ENCODE results near the gene AZU1. TPM values are rescaled to one million over a fixed set of nuclear protein-coding genes. Genes with fewer than 3 reads are reported as not detected.

AZU1 gene
- polyA plus RNA-seq, 3 donors = 2.7 to 5.7 (median 4.3) TPM

GRCh38 chr19:850221-850978 is 22.8 kb downstream of the AZU1 start:
- Histone ChIP-seq H3K9me3 (replicated peaks in 1 of 2; ENCODE audit: control insufficient read depth in 1 of 2, insufficient read depth in 1 of 2, low read length in 2 of 2) (no peaks in the 10 kb centered on the region), H3K27me3 (ENCODE audit: control insufficient read depth in 2 of 2, insufficient read depth in 2 of 2, low read length in 2 of 2) (peaks cover 0 to 22% of the 10 kb centered on the region in 2 donors), H3K9ac (ENCODE audit: insufficient read depth, low read length, poor library complexity, severe bottlenecking) (peak overlapping the region; percentile 27), H3K4me2 (replicated peaks; ENCODE audit: extremely low read depth, low read length, poor library complexity, severe bottlenecking) (peak overlapping the region; percentile 63), H3K36me3 (replicated peaks in 1 of 2; ENCODE audit: control insufficient read depth in 1 of 2, insufficient read depth in 2 of 2, low read length in 2 of 2) (no peaks in the 10 kb centered on the region), H4K20me1 (ENCODE audit: insufficient read depth, low read length) (no peaks in the 10 kb centered on the region), H3K27ac (ENCODE audit: low read depth in 1 of 2, low read length in 2 of 2) (no peak overlapping the region), H2AFZ (ENCODE audit: insufficient read depth, low read depth, low read length, poor library complexity, severe bottlenecking) (peak overlapping the region; percentile 41), H3K79me2 (ENCODE audit: insufficient read depth, low read length) (peaks cover 22% of the 10 kb centered on the region), H3K4me3 (replicated peaks in 1 of 3; ENCODE audit: low read depth in 2 of 3, low read length in 3 of 3) (peak overlapping the region in 2 of 3 experiments; percentile 7 to 60), H3K4me1 (ENCODE audit: control insufficient read depth in 1 of 2, insufficient read depth in 2 of 2, low read length in 2 of 2) (peaks cover 38 to 54% of the 10 kb centered on the region in 2 donors)
- Mint-ChIP-seq H3K27me3 (ENCODE audit: low read depth in 3 of 3) (peaks cover 20 to 43% (median 31%) of the 10 kb centered on the region in 3 donors), H3K36me3 (peaks cover 0 to 2% of the 10 kb centered on the region in 2 donors), H3K27ac (peak overlapping the region in 2 of 7 donors; percentile 75 to 82), H3K9me3 (peaks cover 0 to 3% (median 0%) of the 10 kb centered on the region in 7 donors), H3K4me1 (peaks cover 50% of the 10 kb centered on the region), H3K4me3 (peak overlapping the region; percentile 52 to 59)
- WGBS (ENCODE audit: insufficient coverage) = 5% methylated on average over 20 of the region's 28 CpGs
- peak in 2 of 3 donors; percentile 47 to 49 for DNase-seq
- intact Hi-C loops (cut with micrococcal nuclease) = loop anchor here (5.0 kb wide), 2 partner anchors 33 to 78 kb away; no protein-coding TSS in a partner anchor
- TF ChIP-seq CTCF (IDR thresholded peaks at IDR 0.05) = no peak

GRCh38 chr19:850979-851335 is 23.3 kb downstream of the AZU1 start:
- Histone ChIP-seq H3K9ac (ENCODE audit: insufficient read depth, low read length, poor library complexity, severe bottlenecking) (peak overlapping the region; percentile 27), H3K36me3 (replicated peaks in 1 of 2; ENCODE audit: control insufficient read depth in 1 of 2, insufficient read depth in 2 of 2, low read length in 2 of 2) (no peaks in the 10 kb centered on the region), H3K27ac (ENCODE audit: low read depth in 1 of 2, low read length in 2 of 2) (no peak overlapping the region), H3K4me1 (ENCODE audit: control insufficient read depth in 1 of 2, insufficient read depth in 2 of 2, low read length in 2 of 2) (peaks cover 38 to 54% of the 10 kb centered on the region in 2 donors), H3K27me3 (ENCODE audit: control insufficient read depth in 2 of 2, insufficient read depth in 2 of 2, low read length in 2 of 2) (peaks cover 0 to 22% of the 10 kb centered on the region in 2 donors), H3K9me3 (replicated peaks in 1 of 2; ENCODE audit: control insufficient read depth in 1 of 2, insufficient read depth in 1 of 2, low read length in 2 of 2) (no peaks in the 10 kb centered on the region), H3K4me3 (replicated peaks in 1 of 3; ENCODE audit: low read depth in 2 of 3, low read length in 3 of 3) (peak overlapping the region in 2 of 3 experiments; percentile 7 to 60), H2AFZ (ENCODE audit: insufficient read depth, low read depth, low read length, poor library complexity, severe bottlenecking) (peak overlapping the region; percentile 41), H4K20me1 (ENCODE audit: insufficient read depth, low read length) (no peaks in the 10 kb centered on the region), H3K79me2 (ENCODE audit: insufficient read depth, low read length) (peaks cover 22% of the 10 kb centered on the region), H3K4me2 (replicated peaks; ENCODE audit: extremely low read depth, low read length, poor library complexity, severe bottlenecking) (peak overlapping the region; percentile 63)
- peaks cover 45% of the 10 kb centered on the region for H3K4me1 Mint-ChIP-seq
- 15% methylated on average over 13 of the region's 13 CpGs for WGBS (ENCODE audit: insufficient coverage)
- peaks cover 0 to 2% (median 0%) of the 10 kb centered on the region in 7 donors for H3K9me3 Mint-ChIP-seq
- intact Hi-C loops (cut with micrococcal nuclease) = loop anchor here (5.0 kb wide), 2 partner anchors 34 to 79 kb away; no protein-coding TSS in a partner anchor
- H3K4me3 Mint-ChIP-seq = peak overlapping the region; percentile 52 to 59
- DNase-seq = no peak
- H3K36me3 Mint-ChIP-seq = no peaks in the 10 kb centered on the region
- peak overlapping the region in 1 of 7 donors; percentile 75 for H3K27ac Mint-ChIP-seq
- no peak for TF ChIP-seq CTCF (IDR thresholded peaks at IDR 0.05)
- H3K27me3 Mint-ChIP-seq (ENCODE audit: low read depth in 3 of 3) = peaks cover 16 to 37% (median 26%) of the 10 kb centered on the region in 3 donors
